Peyer's patch (tissue), 4 donors: ENCODE data around the gene NEU1. TPM values are rescaled to one million over a fixed set of nuclear protein-coding genes. Genes with fewer than 3 reads are reported as not detected.

Experiments
- DNase-seq, 3 donors: peaks; one replicate each; pipeline ENCODE4 v3.0.0-alpha.2; 2017 to 2019
- H3K27ac ChIP-seq, 4 donors: fragments of 200-600 bp; sonication (generic); one replicate each; pipeline ENCODE4 v1.5.1; 2016 to 2019
- H3K27me3 ChIP-seq, 2 donors: fragments of 200-600 bp; sonication (generic); one replicate each; pipeline ENCODE4 v1.5.1; 2019
- H3K36me3 ChIP-seq, 3 donors: fragments of 200-600 bp; sonication (generic); one replicate each; pipeline ENCODE4 v1.5.1; 2016 to 2019
- H3K4me1 ChIP-seq, 4 donors: fragments of 200-600 bp; sonication (generic); one replicate each; pipeline ENCODE4 v1.5.1; 2016 to 2019
- H3K4me3 ChIP-seq, 4 donors: fragments of 200-600 bp; sonication (generic); 1 replicate in 3 of 4; 2 replicates in 1 of 4; pipeline ENCODE4 v1.5.1; 2016 to 2019; ENCODE audit warnings: mild to moderate bottlenecking in 1 of 4
- H3K9me3 ChIP-seq, 4 donors: fragments of 200-600 bp; sonication (generic); one replicate each; pipeline ENCODE4 v1.5.1; 2016 to 2019; ENCODE audit warnings: mild to moderate bottlenecking in 1 of 4
- POLR2A ChIP-seq, 2 donors: fragments of 450-650 bp; IDR thresholded peaks; one replicate each; pipeline ENCODE4 v1.5.1; 2017; ENCODE audit warnings: antibody characterized with exemption in 2 of 2, mild to moderate bottlenecking in 2 of 2, moderate library complexity in 2 of 2
- total RNA-seq, 4 donors: library from RNA; depleted of rRNA; stranded (reverse); fragments of >200 nt; gene quantifications; one replicate each; pipeline ENCODE4 v1.1.0, GENCODE V29; 2016
- TF ChIP-seq, protein P1 (sequence below), 6 experiments: fragments of 450-650 bp in 4 of 6; fragments of 200-600 bp in 2 of 6; sonication (generic) in 1 of 6; IDR thresholded peaks; one replicate each; pipeline ENCODE4 v1.5.1; 2017 to 2019; ENCODE audit warnings: antibody characterized with exemption in 6 of 6, mild to moderate bottlenecking in 3 of 6, moderate library complexity in 1 of 6

The NEU1 gene
- total RNA-seq, 4 donors from 2014 or later, result 11.6 to 100 (median 81.8) TPM

DNA sequence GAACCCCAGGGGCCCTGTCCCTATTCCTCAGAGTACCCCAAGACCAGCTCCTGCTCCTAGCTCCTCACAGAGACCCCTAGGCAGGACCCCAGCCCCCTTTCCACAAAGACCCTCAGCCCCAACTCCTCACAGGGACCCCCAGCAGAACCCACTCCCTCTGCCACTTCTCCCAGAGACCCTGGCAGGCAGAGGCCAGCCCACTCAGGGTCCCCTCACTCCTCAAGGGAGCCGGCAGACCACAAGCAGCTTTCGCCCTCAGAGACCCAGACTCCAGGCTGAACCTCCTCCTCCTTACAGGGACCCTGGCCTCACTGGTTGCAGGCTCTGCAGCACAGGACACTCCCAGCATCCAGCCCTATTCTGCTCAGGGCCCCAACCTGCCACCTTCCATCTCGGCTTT is 15.6 kb upstream of the NEU1 start:
- DNase-seq, result no peak
- TF ChIP-seq POLR2A (IDR thresholded peaks at IDR 0.05), result no peak
- TF ChIP-seq, protein P1, sequence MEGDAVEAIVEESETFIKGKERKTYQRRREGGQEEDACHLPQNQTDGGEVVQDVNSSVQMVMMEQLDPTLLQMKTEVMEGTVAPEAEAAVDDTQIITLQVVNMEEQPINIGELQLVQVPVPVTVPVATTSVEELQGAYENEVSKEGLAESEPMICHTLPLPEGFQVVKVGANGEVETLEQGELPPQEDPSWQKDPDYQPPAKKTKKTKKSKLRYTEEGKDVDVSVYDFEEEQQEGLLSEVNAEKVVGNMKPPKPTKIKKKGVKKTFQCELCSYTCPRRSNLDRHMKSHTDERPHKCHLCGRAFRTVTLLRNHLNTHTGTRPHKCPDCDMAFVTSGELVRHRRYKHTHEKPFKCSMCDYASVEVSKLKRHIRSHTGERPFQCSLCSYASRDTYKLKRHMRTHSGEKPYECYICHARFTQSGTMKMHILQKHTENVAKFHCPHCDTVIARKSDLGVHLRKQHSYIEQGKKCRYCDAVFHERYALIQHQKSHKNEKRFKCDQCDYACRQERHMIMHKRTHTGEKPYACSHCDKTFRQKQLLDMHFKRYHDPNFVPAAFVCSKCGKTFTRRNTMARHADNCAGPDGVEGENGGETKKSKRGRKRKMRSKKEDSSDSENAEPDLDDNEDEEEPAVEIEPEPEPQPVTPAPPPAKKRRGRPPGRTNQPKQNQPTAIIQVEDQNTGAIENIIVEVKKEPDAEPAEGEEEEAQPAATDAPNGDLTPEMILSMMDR (IDR thresholded peaks at IDR 0.05), result no peak
- Histone ChIP-seq H3K4me1 (peaks cover 0 to 33% (median 0%) of the 10 kb centered on the region in 4 donors), H3K27me3 (no peaks in the 10 kb centered on the region), H3K9me3 (no peaks in the 10 kb centered on the region), H3K27ac (peak overlapping the region in 3 of 4 donors; percentile 91 to 95 (median 95)), H3K4me3 (peak overlapping the region in 3 of 4 donors; percentile 41 to 66 (median 58)), H3K36me3 (peaks cover 0 to 67% (median 0%) of the 10 kb centered on the region in 3 donors)

DNA sequence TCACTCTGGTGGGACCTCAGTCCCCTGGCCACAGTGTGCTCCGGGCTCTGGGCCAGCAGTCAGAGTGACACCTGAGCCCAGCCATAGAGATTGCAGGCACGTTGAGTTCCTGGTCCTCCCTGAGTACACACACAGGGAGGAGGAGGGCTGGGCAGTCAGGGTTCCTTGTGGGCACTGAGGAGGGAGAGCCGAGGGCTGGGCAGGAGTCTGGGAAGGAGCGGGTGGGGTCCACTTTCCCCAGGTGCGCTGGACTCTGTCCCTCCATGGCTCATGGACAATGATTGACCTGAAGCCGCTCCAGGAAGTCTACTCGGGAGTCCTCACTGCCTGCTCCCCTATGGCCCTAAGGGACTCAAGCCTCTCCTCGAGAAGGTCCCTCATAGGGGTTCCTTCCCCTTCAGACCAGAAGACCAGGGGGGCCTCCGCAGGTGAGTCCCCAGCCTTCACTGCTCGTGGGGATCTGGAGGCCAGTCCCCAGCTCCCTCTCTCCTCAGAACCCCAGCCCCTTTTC is 15.1 kb upstream of the NEU1 start:
- Histone ChIP-seq H3K27ac (peak overlapping the region in 3 of 4 donors; percentile 91 to 95 (median 95)), H3K27me3 (no peaks in the 10 kb centered on the region), H3K9me3 (no peaks in the 10 kb centered on the region), H3K4me1 (peaks cover 0 to 33% (median 0%) of the 10 kb centered on the region in 4 donors), H3K4me3 (peak overlapping the region in 3 of 4 donors; percentile 41 to 66 (median 58)), H3K36me3 (peaks cover 0 to 64% (median 0%) of the 10 kb centered on the region in 3 donors)
- TF ChIP-seq POLR2A (IDR thresholded peaks at IDR 0.05), result peak; percentile 93 to 96
- TF ChIP-seq, protein P1 (IDR thresholded peaks at IDR 0.05), result no peak
- peak in 2 of 3 donors; percentile 90 to 92 for DNase-seq

DNA sequence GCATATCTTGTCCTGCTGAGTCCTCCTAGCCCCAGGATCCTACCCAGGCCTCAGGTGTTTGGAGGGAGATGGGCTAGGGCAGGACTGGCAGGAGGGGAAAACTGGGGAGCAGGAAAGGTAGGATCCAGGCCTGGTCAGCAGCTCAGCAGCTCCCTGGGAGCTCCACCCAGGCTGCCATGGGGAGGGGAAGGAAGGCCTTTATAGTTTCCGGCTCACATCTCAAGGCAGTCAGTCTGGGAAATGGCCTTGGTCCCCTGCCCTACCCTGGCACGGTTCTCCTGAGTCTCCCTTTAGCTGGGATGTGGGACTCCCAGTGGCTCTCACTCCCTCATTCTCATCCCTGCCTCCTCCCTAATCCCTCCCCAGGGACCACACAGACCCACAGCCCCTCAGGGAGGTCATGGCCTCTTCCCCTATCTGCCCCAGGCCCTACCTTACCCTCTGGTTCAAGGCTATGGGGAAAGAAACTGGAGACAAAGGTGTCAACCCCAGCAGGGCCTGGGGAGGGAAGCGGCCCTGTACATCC is 14.6 kb upstream of the NEU1 start:
- DNase-seq, result peak in 2 of 3 donors; percentile 73 to 78
- TF ChIP-seq POLR2A (IDR thresholded peaks at IDR 0.05), result peak in 1 of 2 donors; percentile 49
- TF ChIP-seq, protein P1 (IDR thresholded peaks at IDR 0.05), result no peak
- Histone ChIP-seq H3K27me3 (no peaks in the 10 kb centered on the region), H3K4me1 (peaks cover 0 to 33% (median 0%) of the 10 kb centered on the region in 4 donors), H3K27ac (peak overlapping the region; percentile 25 to 95 (median 87)), H3K36me3 (peaks cover 0 to 59% (median 0%) of the 10 kb centered on the region in 3 donors), H3K9me3 (no peaks in the 10 kb centered on the region), H3K4me3 (peak overlapping the region in 2 of 4 donors; percentile 58 to 66)

DNA sequence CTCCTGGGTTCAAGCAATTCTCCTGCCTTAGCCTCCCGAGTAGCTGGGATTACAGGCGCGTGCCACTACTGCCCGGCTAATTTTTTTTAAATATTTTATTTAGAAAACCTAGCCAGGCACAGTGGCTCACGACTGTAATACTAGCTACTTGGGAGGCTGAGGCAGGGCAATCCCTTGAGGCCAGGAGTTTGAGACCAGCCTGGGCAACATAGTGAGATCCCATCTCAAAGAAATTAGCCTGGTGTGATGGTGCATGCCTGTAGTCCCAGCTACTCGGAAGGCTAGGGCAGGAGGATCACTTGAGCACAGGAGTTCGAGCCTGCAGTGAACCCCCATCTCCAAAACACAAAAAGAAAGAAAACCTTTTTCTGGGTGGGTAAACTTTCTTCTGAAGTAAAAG is 13.7 kb upstream of the NEU1 start:
- TF ChIP-seq, protein P1 (IDR thresholded peaks at IDR 0.05), result no peak
- no peak for TF ChIP-seq POLR2A (IDR thresholded peaks at IDR 0.05)
- Histone ChIP-seq H3K9me3 (no peaks in the 10 kb centered on the region), H3K4me1 (peaks cover 0 to 33% (median 0%) of the 10 kb centered on the region in 4 donors), H3K36me3 (peaks cover 0 to 56% (median 0%) of the 10 kb centered on the region in 3 donors), H3K27me3 (no peaks in the 10 kb centered on the region), H3K4me3 (peak overlapping the region in 1 of 4 donors; percentile 66), H3K27ac (peak overlapping the region in 1 of 4 donors; percentile 95)
- no peak for DNase-seq

DNA sequence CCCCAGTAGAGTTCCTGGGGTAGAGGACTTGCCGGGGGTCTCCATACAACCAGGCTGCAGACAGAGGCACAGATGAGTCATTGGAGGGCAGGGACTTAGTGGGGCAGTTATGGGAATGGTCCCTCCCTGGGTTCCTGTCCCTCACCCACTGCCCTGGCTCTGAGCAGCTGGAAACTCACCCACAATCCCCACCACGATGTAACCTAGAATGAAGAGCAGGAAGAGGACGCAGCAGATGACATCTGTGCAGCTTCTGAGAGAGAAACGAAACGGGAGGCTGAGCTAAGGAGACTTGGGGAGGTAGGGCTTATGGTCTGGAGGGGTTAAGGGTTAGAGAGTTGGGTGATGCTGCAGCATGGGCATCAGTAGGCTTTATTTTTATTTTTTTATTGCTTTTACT is 13.3 kb upstream of the NEU1 start:
- Histone ChIP-seq H3K27ac (peak overlapping the region in 1 of 4 donors; percentile 19), H3K4me3 (no peak overlapping the region), H3K27me3 (no peaks in the 10 kb centered on the region), H3K4me1 (peaks cover 0 to 33% (median 0%) of the 10 kb centered on the region in 4 donors), H3K36me3 (peaks cover 0 to 56% (median 0%) of the 10 kb centered on the region in 3 donors), H3K9me3 (no peaks in the 10 kb centered on the region)
- DNase-seq, result no peak
- TF ChIP-seq, protein P1 (IDR thresholded peaks at IDR 0.05), result no peak
- TF ChIP-seq POLR2A (IDR thresholded peaks at IDR 0.05), result no peak
